Nephron progenitor cell (in vitro differentiated cells): ENCODE results near the gene NTRK3.
"Not testable (repeated sequence)": the region's sequence is repeated elsewhere in the genome, so short reads cannot be mapped to it uniquely, and the experiment has no call there.

ENCODE experiments used
- DNase-seq: peaks from one replicate; pipeline ENCODE4 v3.0.0; 2021
- H3K27ac Mint-ChIP-seq: 2 replicates; pipeline ENCODE4 v1.8.0; 2021; ENCODE audit warnings: mild to moderate bottlenecking, moderate library complexity, mixed read lengths
- H3K27me3 Mint-ChIP-seq: 2 replicates; pipeline ENCODE4 v1.8.0; 2021; ENCODE audit warnings: mild to moderate bottlenecking, low read depth, mixed read lengths; ENCODE audit not compliant: poor library complexity
- H3K36me3 Mint-ChIP-seq: 2 replicates; pipeline ENCODE4 v1.8.0; 2021; ENCODE audit warnings: low read depth, mixed read lengths
- H3K4me1 Mint-ChIP-seq: 2 replicates; pipeline ENCODE4 v1.8.0; 2021; ENCODE audit warnings: mixed read lengths
- H3K4me3 Mint-ChIP-seq: 2 replicates; pipeline ENCODE4 v1.8.0; 2021; ENCODE audit warnings: mild to moderate bottlenecking, moderate library complexity, mixed read lengths
- H3K9me3 Mint-ChIP-seq: 2 replicates; pipeline ENCODE4 v1.8.0; 2021; ENCODE audit warnings: mild to moderate bottlenecking, moderate library complexity, mixed read lengths
- CTCF ChIP-seq: fragments of 200-600 bp; sonication (generic); IDR thresholded peaks from 2 replicates; pipeline ENCODE4 v1.5.0; 2021; ENCODE audit warnings: antibody characterized with exemption

The NTRK3 gene

GRCh38 chr15:87848012-87848411, 408.5 kb downstream of the NTRK3 start:
- H3K27ac Mint-ChIP-seq, result no peak overlapping the region
- DNase-seq, result no peak
- TF ChIP-seq CTCF, result no peak
- no peaks in the 10 kb centered on the region for H3K9me3 Mint-ChIP-seq
- H3K4me3 Mint-ChIP-seq, result no peak overlapping the region
- H3K4me1 Mint-ChIP-seq, result no peaks in the 10 kb centered on the region
- peaks cover 20% of the 10 kb centered on the region for H3K27me3 Mint-ChIP-seq
- no peaks in the 10 kb centered on the region for H3K36me3 Mint-ChIP-seq

- Mint-ChIP-seq H3K9me3 (no peaks in the 10 kb centered on the region), H3K27me3 (peaks cover 23% of the 10 kb centered on the region), H3K36me3 (no peaks in the 10 kb centered on the region), H3K4me3 (no peak overlapping the region), H3K27ac (no peak overlapping the region), H3K4me1 (no peaks in the 10 kb centered on the region)
- DNase-seq, result no peak
- TF ChIP-seq CTCF, result no peak
These were observed 409.8 kb downstream of the NTRK3 start for GRCh38 chr15:87846746-87847145.

- no peaks in the 10 kb centered on the region for H3K36me3 Mint-ChIP-seq
- no peaks in the 10 kb centered on the region for H3K4me1 Mint-ChIP-seq
- TF ChIP-seq CTCF, result no peak
- H3K9me3 Mint-ChIP-seq, result no peaks in the 10 kb centered on the region
- no peak overlapping the region for H3K4me3 Mint-ChIP-seq
- H3K27ac Mint-ChIP-seq, result no peak overlapping the region
- no peak for DNase-seq
- peaks cover 38% of the 10 kb centered on the region for H3K27me3 Mint-ChIP-seq
These were observed 413.2 kb downstream of the NTRK3 start for GRCh38 chr15:87843312-87843711.

- Mint-ChIP-seq H3K9me3 (peaks cover 10% of the 10 kb centered on the region), H3K4me1 (no peaks in the 10 kb centered on the region), H3K36me3 (no peaks in the 10 kb centered on the region), H3K27me3 (peaks cover 38% of the 10 kb centered on the region), H3K27ac (no peak overlapping the region), H3K4me3 (no peak overlapping the region)
- DNase-seq, result no peak
- TF ChIP-seq CTCF, result no peak
These were observed 415.0 kb downstream of the NTRK3 start for GRCh38 chr15:87841426-87841998.

GRCh38 chr15:87835830-87836229, 420.7 kb downstream of the NTRK3 start:
- peaks cover 37% of the 10 kb centered on the region for H3K9me3 Mint-ChIP-seq
- DNase-seq, H3K4me1 Mint-ChIP-seq, H3K4me3 Mint-ChIP-seq, H3K36me3 Mint-ChIP-seq, H3K27ac Mint-ChIP-seq: not testable (repeated sequence)
- H3K27me3 Mint-ChIP-seq, result peaks cover 47% of the 10 kb centered on the region

GRCh38 chr15:87833333-87833732, 423.2 kb downstream of the NTRK3 start:
- not testable (repeated sequence) for DNase-seq, H3K4me1 Mint-ChIP-seq, H3K4me3 Mint-ChIP-seq, H3K27ac Mint-ChIP-seq, H3K36me3 Mint-ChIP-seq
- peaks cover 37% of the 10 kb centered on the region for H3K9me3 Mint-ChIP-seq
- peaks cover 53% of the 10 kb centered on the region for H3K27me3 Mint-ChIP-seq

GRCh38 chr15:87829332-87830050, 427.0 kb downstream of the NTRK3 start:
- no peak for TF ChIP-seq CTCF
- Mint-ChIP-seq H3K27ac (no peak overlapping the region), H3K36me3 (no peaks in the 10 kb centered on the region), H3K9me3 (peaks cover 22% of the 10 kb centered on the region), H3K4me1 (peaks cover 11% of the 10 kb centered on the region), H3K27me3 (peaks cover 71% of the 10 kb centered on the region), H3K4me3 (no peak overlapping the region)
- DNase-seq, result no peak
